HS-5 (cell line): Measurements from ENCODE around the gene SLC30A7.
A peak's percentile ranks its signal among the peaks of the same experiment; 100 is the strongest.

ENCODE experiments used
- DNase-seq: peaks from one replicate; pipeline ENCODE4 v3.0.0-alpha.2; 2012; ENCODE audit warnings: low read depth

The SLC30A7 gene

DNA sequence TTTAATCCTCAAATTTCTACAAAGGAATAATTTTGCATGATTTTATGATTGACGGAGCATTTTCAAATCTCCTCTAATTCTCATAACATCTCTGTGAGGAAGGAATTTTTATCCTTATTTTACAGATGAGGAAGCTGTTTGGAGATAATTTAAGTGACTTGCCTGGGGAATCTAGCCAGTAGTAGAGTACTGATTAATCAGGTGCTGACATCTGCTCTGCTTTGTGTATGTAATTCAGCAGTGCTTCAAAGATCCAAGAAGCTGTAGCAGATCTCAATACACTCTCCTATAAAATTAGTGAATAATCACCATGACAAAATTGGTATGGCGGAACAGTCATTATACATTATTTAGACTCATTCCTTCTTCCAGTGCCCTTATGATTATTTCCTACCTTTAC lies 83.7 kb downstream of the SLC30A7 start:
- no peak for DNase-seq

DNA sequence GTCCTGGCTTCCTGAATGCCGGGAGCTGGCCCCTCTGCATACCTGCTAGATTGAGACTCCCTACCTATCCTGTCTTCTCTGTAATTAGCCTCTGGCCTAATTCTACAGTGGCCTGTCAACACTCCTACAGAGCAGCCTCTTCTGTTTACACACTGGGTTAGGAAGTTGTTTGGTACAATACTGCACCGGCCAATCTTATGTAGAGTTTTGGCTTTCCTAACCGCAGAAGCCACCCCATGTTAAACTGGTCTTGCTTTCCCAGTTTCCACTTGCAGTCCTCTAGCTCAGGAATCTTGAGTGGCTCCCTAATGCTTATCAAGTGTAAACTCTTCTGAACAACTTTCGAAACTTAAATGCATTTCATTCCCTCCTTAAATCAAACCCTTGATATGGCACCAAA lies 86.9 kb downstream of the SLC30A7 start:
- no peak for DNase-seq

- no peak for DNase-seq
Observed at GRCh38 chr1:100988121-100988520, 92.2 kb downstream of the SLC30A7 start.

- peak; percentile 44 for DNase-seq
Observed at GRCh38 chr1:100989306-100990077, 93.6 kb downstream of the SLC30A7 start.

GRCh38 chr1:100995198-100995988 lies 99.5 kb downstream of the SLC30A7 start:
- no peak for DNase-seq

GRCh38 chr1:100998426-100998825 lies 102.5 kb downstream of the SLC30A7 start:
- no peak for DNase-seq

DNA sequence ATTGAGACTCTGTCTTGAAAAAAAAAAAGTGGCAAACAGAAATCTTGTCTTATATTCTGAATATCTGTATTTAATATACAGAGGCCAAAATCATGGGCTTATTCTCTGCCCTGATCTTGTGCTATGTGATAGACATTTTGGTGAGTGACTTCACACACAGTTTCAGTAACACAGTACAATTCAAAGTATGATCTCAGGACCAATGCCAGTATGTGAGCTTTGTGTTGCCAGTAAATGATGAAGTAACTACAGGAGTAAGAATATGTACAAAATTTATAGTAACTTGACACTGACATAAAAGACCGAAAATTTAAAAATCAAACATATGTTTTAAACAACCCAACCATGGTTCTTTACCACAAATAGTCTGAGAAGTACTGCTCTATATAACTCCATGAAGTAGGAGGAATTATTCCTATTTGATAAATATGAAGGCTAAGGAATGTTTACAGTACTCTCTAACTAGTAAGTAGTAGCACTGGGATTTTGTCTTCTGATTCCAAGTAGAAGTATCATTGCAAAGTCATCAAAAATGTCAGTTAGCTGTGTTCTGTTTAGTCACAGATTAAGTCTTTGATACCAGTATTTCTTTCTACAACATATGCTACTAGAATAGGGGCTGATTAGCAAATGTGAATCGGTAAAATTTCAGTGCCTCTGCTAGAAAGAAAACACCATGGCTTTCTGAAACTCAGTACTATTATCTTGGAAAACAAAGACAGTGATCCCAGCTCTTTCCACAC lies 104.4 kb downstream of the SLC30A7 start:
- no peak for DNase-seq

- no peak for DNase-seq
Observed at GRCh38 chr1:101002551-101002950, 106.7 kb downstream of the SLC30A7 start.

- DNase-seq = no peak
Observed at GRCh38 chr1:101003012-101003650, 107.2 kb downstream of the SLC30A7 start.

DNA sequence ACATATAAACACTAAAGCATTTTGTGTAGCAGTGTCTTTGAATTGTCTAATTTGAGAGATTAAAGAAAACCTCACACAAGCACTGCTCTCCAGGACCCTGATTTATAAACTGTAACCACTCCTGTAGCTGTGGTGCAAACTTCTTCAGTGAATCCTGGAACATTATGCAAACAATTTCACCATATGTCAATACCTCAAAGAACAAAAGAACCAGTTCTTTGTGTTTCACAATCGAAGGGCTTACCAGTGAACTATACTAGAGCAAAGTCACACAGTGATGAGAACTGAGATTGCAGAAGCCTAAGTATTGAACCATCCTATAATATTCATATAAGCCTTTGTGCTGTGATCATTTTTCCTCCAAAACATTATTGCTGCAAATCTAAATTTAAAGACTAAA lies 108.2 kb downstream of the SLC30A7 start:
- no peak for DNase-seq

DNA sequence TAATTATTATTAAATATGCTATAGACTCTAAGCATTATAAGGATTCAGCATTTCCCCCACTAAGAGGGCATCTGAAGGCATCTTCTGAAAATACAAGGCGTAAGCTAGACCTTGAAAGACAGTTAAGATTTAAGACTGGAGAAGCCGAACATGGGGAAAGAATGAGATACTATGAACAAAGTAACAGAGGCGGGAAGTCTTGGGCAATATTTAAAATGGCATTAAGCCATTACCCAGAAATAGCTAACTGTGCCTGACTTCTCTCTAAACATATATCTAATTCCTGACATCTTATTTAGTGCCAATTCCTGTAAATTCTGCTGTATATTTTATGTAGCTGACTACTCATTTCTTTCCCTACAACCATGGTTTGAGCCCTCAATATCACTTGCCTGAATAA lies 108.8 kb downstream of the SLC30A7 start:
- no peak for DNase-seq

- no peak for DNase-seq
Observed at GRCh38 chr1:101005183-101005582, 109.3 kb downstream of the SLC30A7 start.

- DNase-seq = no peak
Observed at GRCh38 chr1:101005871-101006270, 110.0 kb downstream of the SLC30A7 start.

GRCh38 chr1:101006553-101006952 lies 110.7 kb downstream of the SLC30A7 start:
- no peak for DNase-seq

DNA sequence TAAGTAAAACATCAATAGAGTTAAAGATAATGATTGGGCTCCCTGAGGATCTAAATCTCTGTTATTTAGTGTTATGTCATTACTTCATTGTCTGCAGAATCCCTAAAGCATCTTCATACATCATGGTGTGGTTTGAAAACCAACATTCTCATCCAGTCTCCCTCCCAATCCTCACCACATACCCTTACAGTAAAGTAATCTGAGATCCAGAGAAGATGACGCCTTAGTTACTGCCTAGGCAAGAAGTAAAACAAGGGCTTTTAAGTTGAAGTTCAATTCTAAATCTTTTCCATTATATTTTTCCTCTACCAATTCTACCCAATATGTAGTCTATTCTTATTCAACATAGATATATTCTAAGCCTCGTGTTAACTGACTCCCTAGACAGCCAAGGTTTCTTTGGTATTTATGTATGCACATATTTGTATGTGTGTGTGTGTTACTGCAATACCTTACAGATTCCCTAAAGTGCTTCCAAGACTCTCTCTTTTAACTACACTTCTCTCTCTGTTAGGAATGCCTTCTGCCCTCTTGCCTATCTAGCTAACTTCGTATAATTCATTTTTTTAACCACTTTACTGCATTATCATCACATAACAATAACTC lies 112.4 kb downstream of the SLC30A7 start:
- DNase-seq = no peak

- DNase-seq = no peak
Observed at GRCh38 chr1:101013776-101014175, 117.9 kb downstream of the SLC30A7 start.

DNA sequence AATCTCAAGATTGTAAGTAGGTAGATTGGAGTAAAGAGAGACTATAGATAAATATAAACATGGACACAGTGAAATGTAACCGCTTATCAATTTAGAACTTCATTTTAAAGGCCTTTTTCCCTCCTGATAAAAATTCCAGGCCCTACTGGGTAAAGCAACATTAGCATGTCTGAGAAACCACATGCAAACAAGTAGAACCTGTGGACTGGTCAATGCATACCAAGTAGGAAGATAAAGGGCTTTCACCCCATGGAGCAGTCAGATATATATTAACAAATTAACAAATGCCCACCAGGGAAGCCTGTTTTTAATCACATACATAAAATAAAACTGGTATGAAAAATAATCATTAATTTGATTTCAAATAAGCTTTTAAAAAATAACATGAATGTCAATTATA lies 121.6 kb downstream of the SLC30A7 start:
- no peak for DNase-seq

DNA sequence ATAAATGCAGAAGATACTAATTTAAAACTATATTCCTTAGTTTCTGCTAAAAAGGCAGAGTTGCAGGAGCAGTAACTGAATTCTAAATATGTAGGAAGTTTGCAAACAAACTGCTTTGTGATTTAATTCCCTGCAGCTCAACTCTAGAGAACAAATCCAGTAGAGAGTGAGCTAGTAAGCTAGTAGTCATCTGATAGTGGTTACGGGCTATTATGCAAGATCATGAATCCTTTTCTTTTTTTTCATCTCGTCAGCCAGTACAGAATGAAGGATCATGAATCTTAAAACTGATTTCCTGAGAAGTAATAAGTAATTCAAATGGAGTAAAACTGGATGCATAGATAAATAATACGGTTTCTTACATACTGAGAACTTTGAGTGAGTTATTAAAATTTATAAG lies 126.4 kb downstream of the SLC30A7 start:
- DNase-seq = peak; percentile 38

DNA sequence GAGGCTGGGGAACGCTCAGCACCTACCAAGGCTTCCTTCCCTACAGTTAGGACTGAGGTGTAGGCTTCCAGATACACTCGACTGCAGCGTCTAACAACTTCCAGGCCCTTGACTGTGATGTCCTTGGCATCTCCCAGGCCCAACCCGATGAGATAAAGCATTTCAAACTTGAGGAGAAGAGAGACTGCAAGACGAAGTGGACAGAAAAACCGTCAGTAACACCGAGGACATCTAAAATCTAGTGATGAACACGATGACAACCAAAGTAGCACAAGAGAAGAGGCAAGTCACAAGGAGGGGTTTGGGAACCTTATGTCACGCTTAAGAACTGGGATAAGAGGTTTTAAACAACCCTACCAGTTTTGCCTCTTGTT lies 129.4 kb downstream of the SLC30A7 start:
- no peak for DNase-seq

GRCh38 chr1:101025657-101026429 lies 130.0 kb downstream of the SLC30A7 start, which contains the start of gene DPH5:
DPH5 (minus strand) TSS chr1:101025784; CDS start chr1:101025443, 341 bp downstream.
- DNase-seq = peak; percentile 59

GRCh38 chr1:101026430-101026788 lies 130.5 kb downstream of the SLC30A7 start:
- no peak for DNase-seq
